A172 (cell line): ENCODE results near the gene FCGBP. TPM values are rescaled to one million over a fixed set of nuclear protein-coding genes. Genes with fewer than 3 reads are reported as not detected.
"Not testable (repeated sequence)": the region's sequence is repeated elsewhere in the genome, so short reads cannot be mapped to it uniquely, and the experiment has no call there.

Source experiments
- DNase-seq: peaks from one replicate; pipeline ENCODE4 v3.0.0-alpha.2; 2015; ENCODE audit warnings: low spot score
- total RNA-seq: library from RNA; depleted of rRNA; stranded (reverse); fragments of >200 nt; shearing (Covaris generic); gene quantifications from 2 replicates; pipeline ENCODE4 v1.2.3, GENCODE V29; 2014

The FCGBP gene
- total RNA-seq, 1 experiment from 2014 or later, result not detected

- DNase-seq, result no peak
These were observed 16.8 kb downstream of the FCGBP start for GRCh38 chr19:39917561-39918182.

- DNase-seq, result no peak
These were observed 17.5 kb downstream of the FCGBP start for GRCh38 chr19:39916851-39917396.

GRCh38 chr19:39916236-39916635, 18.2 kb downstream of the FCGBP start:
- DNase-seq, result no peak

- DNase-seq, result no peak
These were observed 18.6 kb downstream of the FCGBP start for GRCh38 chr19:39915848-39916215.

GRCh38 chr19:39915101-39915847, 19.2 kb downstream of the FCGBP start:
- no peak for DNase-seq

GRCh38 chr19:39913682-39914333, 20.6 kb downstream of the FCGBP start:
- no peak for DNase-seq

- no peak for DNase-seq
These were observed 25.6 kb downstream of the FCGBP start for GRCh38 chr19:39908803-39909202.

GRCh38 chr19:39906820-39907611, 27.4 kb downstream of the FCGBP start:
- no peak for DNase-seq

- DNase-seq, result no peak
These were observed 28.2 kb downstream of the FCGBP start for GRCh38 chr19:39906283-39906682.

- DNase-seq, result not testable (repeated sequence)
These were observed 30.8 kb downstream of the FCGBP start for GRCh38 chr19:39903486-39904091.

- not testable (repeated sequence) for DNase-seq
These were observed 32.1 kb downstream of the FCGBP start for GRCh38 chr19:39902326-39902725.

GRCh38 chr19:39901681-39902080, 32.8 kb downstream of the FCGBP start:
- not testable (repeated sequence) for DNase-seq

GRCh38 chr19:39898858-39899257, 35.6 kb downstream of the FCGBP start:
- not testable (repeated sequence) for DNase-seq

- not testable (repeated sequence) for DNase-seq
These were observed 36.8 kb downstream of the FCGBP start for GRCh38 chr19:39897511-39898245.

- not testable (repeated sequence) for DNase-seq
These were observed 39.3 kb downstream of the FCGBP start for GRCh38 chr19:39895096-39895495.

- DNase-seq, result not testable (repeated sequence)
These were observed 40.2 kb downstream of the FCGBP start for GRCh38 chr19:39894236-39894606.

- DNase-seq, result not testable (repeated sequence)
These were observed 40.8 kb downstream of the FCGBP start for GRCh38 chr19:39893366-39894235.

- DNase-seq, result not testable (repeated sequence)
These were observed 41.9 kb downstream of the FCGBP start for GRCh38 chr19:39892506-39892902.

GRCh38 chr19:39891660-39892505, 42.6 kb downstream of the FCGBP start:
- not testable (repeated sequence) for DNase-seq
